ENCODE measurements around the gene SPOPL.

SPOPL gene

GRCh38 chr2:138494265-138494966, 7.2 kb upstream of the SPOPL start:
- no peak for FAIRE-seq
- no peak for DNase-seq (ENCODE audit: low spot score)

GRCh38 chr2:138495384-138495783, 6.2 kb upstream of the SPOPL start:
- FAIRE-seq (no peak), DNase-seq (ENCODE audit: low spot score) (no peak)

- FAIRE-seq (no peak), DNase-seq (ENCODE audit: low spot score) (no peak)
Measured at GRCh38 chr2:138496096-138496651, 5.4 kb upstream of the SPOPL start.

GRCh38 chr2:138497294-138497693, 4.3 kb upstream of the SPOPL start:
- FAIRE-seq (no peak), DNase-seq (ENCODE audit: low spot score) (no peak)

GRCh38 chr2:138499684-138500083, 1.9 kb upstream of the SPOPL start:
- FAIRE-seq: no peak

GRCh38 chr2:138500592-138501424, 762 bp upstream of the SPOPL start:
- FAIRE-seq: no peak

More at GRCh38 chr2:138499684-138500083, 1.9 kb upstream of the SPOPL start:
- no peak for DNase-seq (ENCODE audit: low spot score)

GRCh38 chr2:138502255-138503086, 901 bp downstream of the SPOPL start:
- FAIRE-seq: no peak
- DNase-seq (ENCODE audit: low spot score): peak; percentile 12

More at GRCh38 chr2:138500592-138501424, 762 bp upstream of the SPOPL start:
- DNase-seq (ENCODE audit: low spot score): peak; percentile 22

- DNase-seq (ENCODE audit: low spot score): no peak
- FAIRE-seq: no peak
Measured at GRCh38 chr2:138503087-138503442, 1.5 kb downstream of the SPOPL start.

GRCh38 chr2:138503652-138504051, 2.1 kb downstream of the SPOPL start:
- DNase-seq (ENCODE audit: low spot score): no peak
- FAIRE-seq: no peak

- DNase-seq (ENCODE audit: low spot score) (no peak), FAIRE-seq (no peak)
Measured at GRCh38 chr2:138504092-138504491, 2.5 kb downstream of the SPOPL start.

GRCh38 chr2:138504546-138505235, 3.1 kb downstream of the SPOPL start:
- no peak for FAIRE-seq

GRCh38 chr2:138507267-138507666, 5.7 kb downstream of the SPOPL start:
- DNase-seq (ENCODE audit: low spot score) (no peak), FAIRE-seq (no peak)

More at GRCh38 chr2:138504546-138505235, 3.1 kb downstream of the SPOPL start:
- DNase-seq (ENCODE audit: low spot score): no peak

- FAIRE-seq (no peak), DNase-seq (ENCODE audit: low spot score) (no peak)
Measured at GRCh38 chr2:138510319-138510718, 8.7 kb downstream of the SPOPL start.

GRCh38 chr2:138512672-138513071, 11.1 kb downstream of the SPOPL start:
- DNase-seq (ENCODE audit: low spot score) (no peak), FAIRE-seq (no peak)

- no peak for FAIRE-seq
- DNase-seq (ENCODE audit: low spot score): no peak
Measured at GRCh38 chr2:138514173-138514572, 12.6 kb downstream of the SPOPL start.

GRCh38 chr2:138515092-138515491, 13.5 kb downstream of the SPOPL start:
- DNase-seq (ENCODE audit: low spot score) (no peak), FAIRE-seq (no peak)

GRCh38 chr2:138516030-138516704, 14.6 kb downstream of the SPOPL start:
- FAIRE-seq: no peak

GRCh38 chr2:138518860-138519259, 17.3 kb downstream of the SPOPL start:
- no peak for DNase-seq (ENCODE audit: low spot score)
- no peak for FAIRE-seq

More at GRCh38 chr2:138516030-138516704, 14.6 kb downstream of the SPOPL start:
- DNase-seq (ENCODE audit: low spot score): peak; percentile 31

GRCh38 chr2:138521821-138522220, 20.3 kb downstream of the SPOPL start:
- DNase-seq (ENCODE audit: low spot score): no peak
- no peak for FAIRE-seq

- no peak for FAIRE-seq
- DNase-seq (ENCODE audit: low spot score): no peak
Measured at GRCh38 chr2:138522556-138522955, 21.0 kb downstream of the SPOPL start.
